Measurements from ENCODE around the gene GFM2.

DNA sequence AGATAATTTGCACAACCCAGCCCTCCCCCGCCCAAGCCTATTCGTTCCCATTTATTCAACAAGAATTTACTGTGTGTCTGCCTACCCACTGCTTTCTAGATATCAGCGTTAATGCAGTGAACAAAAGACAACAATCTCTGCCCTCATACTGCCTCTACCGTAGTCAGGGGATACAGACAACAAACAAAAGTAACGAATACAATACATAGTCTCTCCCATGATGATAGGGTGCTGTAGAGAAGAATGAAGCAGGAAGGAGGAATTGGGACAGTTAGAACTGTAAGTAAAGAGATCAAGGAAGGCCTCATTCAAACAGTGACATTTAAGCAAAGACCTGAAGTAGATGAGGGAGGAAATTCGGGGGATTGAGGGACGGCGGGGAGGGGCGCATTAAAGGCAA lies 1.7 kb downstream of the GFM2 start:
- no peak for TF ChIP-seq CTCF (IDR thresholded peaks at IDR 0.05)
- TF ChIP-seq POLR2AphosphoS5 (IDR thresholded peaks at IDR 0.05; ENCODE audit: low read depth, low read length): no peak
- no peak for TF ChIP-seq SIN3A (IDR thresholded peaks at IDR 0.05; ENCODE audit: borderline replicate concordance, insufficient read depth, low read depth, low read length)
- TF ChIP-seq REST (IDR thresholded peaks at IDR 0.05; ENCODE audit: insufficient read depth in 1 of 2, low read depth in 2 of 2, low read length in 1 of 2): no peak
- TF ChIP-seq TCF7L2 (IDR thresholded peaks at IDR 0.05; ENCODE audit: low read depth, low read length): no peak

Measured in Panc1 (cell line).